HCT116 (cell line): ENCODE results near the gene HIVEP2. TPM values are rescaled to one million over a fixed set of nuclear protein-coding genes. Genes with fewer than 3 reads are reported as not detected.

Experiments used
- ATAC-seq: fragments of 200-7000 bp; cut with Tn5 transposase; 2 replicates; pipeline ENCODE4 v1.9.1; 2020; ENCODE audit warnings: mild to moderate bottlenecking, moderate library complexity
- BruUV-seq: library from RNA; stranded (reverse); fragments of 400-500 nt; replicated peaks from 2 replicates; lab custom pipeline; 2021; lab: Mats Ljungman, UMichigan
- CTCF ChIA-PET: fragments of 300-600 bp; sonication (Branson Sonifier 250); formaldehyde crosslinking; loops from one replicate; lab custom pipeline; 2021; ENCODE audit warnings: antibody characterized with exemption; lab: Charles Lee
- POLR2A ChIA-PET: fragments of 300-600, 350-600 bp; sonication (Branson Sonifier 250); formaldehyde crosslinking; loops from one replicate; lab custom pipeline; 2021; ENCODE audit warnings: antibody characterized with exemption; lab: Charles Lee
- RAD21 ChIA-PET, 2 experiments: fragments of 300-600 bp; sonication (Branson Sonifier 250); formaldehyde crosslinking; loops; one replicate each; lab custom pipeline; 2023; ENCODE audit warnings: low total read pairs in 2 of 2; ENCODE audit not compliant: uncharacterized antibody in 2 of 2, unreplicated experiment in 2 of 2, low non-redundant PET in 1 of 2; lab: Charles Lee
- DNase-seq: peaks from one replicate; pipeline ENCODE4 v3.0.0-alpha.2; 2010; ENCODE audit warnings: low read depth, low spot score
- H2AFZ ChIP-seq: fragments of 200-600 bp; shearing (Covaris generic), sonication (generic); 2 replicates; pipeline ENCODE4 v1.6.1; 2017; ENCODE audit warnings: low read depth, mixed run types, mixed read lengths, antibody characterized with exemption, low read length; ENCODE audit not compliant: poor library complexity, severe bottlenecking
- H3K27ac ChIP-seq: 2 replicates; pipeline ENCODE4 v1.5.1; 2012; ENCODE audit warnings: low read depth, low read length
- H3K27me3 ChIP-seq: fragments of 200-600 bp; sonication (generic); 2 replicates; pipeline ENCODE4 v1.6.1; 2016; ENCODE audit warnings: mixed run types, low read length, mixed read lengths; ENCODE audit not compliant: insufficient read depth
- H3K36me3 ChIP-seq, 2 experiments: fragments of 200-500 bp in 1 of 2; fragments of 200-600 bp in 1 of 2; sonication (Bioruptor generic) in 1 of 2; sonication (generic) in 1 of 2; 2 replicates each; pipeline versions ENCODE4 v1.5.1 to v1.6.1; 2014 to 2016; ENCODE audit warnings: low read length in 2 of 2, inconsistent platforms in 1 of 2, mixed read lengths in 1 of 2, mixed run types in 1 of 2; ENCODE audit not compliant: insufficient read depth in 2 of 2, control insufficient read depth in 1 of 2
- H3K4me1 ChIP-seq, 2 experiments: fragments of 200-600 bp in 1 of 2; sonication (generic) in 1 of 2; 2 replicates each; pipeline versions ENCODE4 v1.5.1 to v1.6.1; 2012 to 2017; ENCODE audit warnings: low read length in 2 of 2, inconsistent platforms in 1 of 2, mild to moderate bottlenecking in 1 of 2, mixed read lengths in 1 of 2, mixed run types in 1 of 2, moderate library complexity in 1 of 2; ENCODE audit not compliant: insufficient read depth in 2 of 2, control insufficient read depth in 1 of 2
- H3K4me2 ChIP-seq: fragments of 200-600 bp; sonication (generic); 2 replicates; pipeline ENCODE4 v1.6.1; 2017; ENCODE audit warnings: mixed run types, low read length, mixed read lengths
- H3K4me3 ChIP-seq, 2 experiments: fragments of 200-600 bp in 1 of 2; sonication (generic) in 1 of 2; replicated peaks in 1 of 2; 2 replicates each; pipeline ENCODE4 v1.5.1; 2011 to 2016; ENCODE audit warnings: low read length in 2 of 2, control low read depth in 1 of 2, low read depth in 1 of 2, mild to moderate bottlenecking in 1 of 2, mixed read lengths in 1 of 2, mixed run types in 1 of 2
- H3K79me2 ChIP-seq: fragments of 200-600 bp; sonication (generic); 2 replicates; pipeline ENCODE4 v1.6.1; 2017; ENCODE audit warnings: mild to moderate bottlenecking, mixed run types, low read length, moderate library complexity, mixed read lengths; ENCODE audit not compliant: insufficient read depth
- H3K9ac ChIP-seq: fragments of 200-600 bp; sonication (generic); 2 replicates; pipeline ENCODE4 v1.6.1; 2016; ENCODE audit warnings: low read length, mixed read lengths
- H3K9me2 ChIP-seq: fragments of 200-600 bp; sonication (generic), shearing (Covaris generic); 2 replicates; pipeline ENCODE4 v1.6.1; 2017; ENCODE audit warnings: mixed run types, mild to moderate bottlenecking, moderate library complexity; ENCODE audit not compliant: insufficient read depth
- H3K9me3 ChIP-seq, 2 experiments: fragments of 200-500 bp in 1 of 2; fragments of 200-600 bp in 1 of 2; sonication (Bioruptor generic) in 1 of 2; sonication (generic) in 1 of 2; 2 replicates each; pipeline ENCODE4 v1.6.1; 2014 to 2017; ENCODE audit warnings: low read length in 2 of 2, mixed read lengths in 2 of 2, inconsistent platforms in 1 of 2, low read depth in 1 of 2, mild to moderate bottlenecking in 1 of 2, mixed run types in 1 of 2, moderate library complexity in 1 of 2; ENCODE audit not compliant: control insufficient read depth in 1 of 2, insufficient read depth in 1 of 2
- H4K20me1 ChIP-seq: fragments of 200-600 bp; sonication (generic), shearing (Covaris generic); 2 replicates; pipeline ENCODE4 v1.6.1; 2017; ENCODE audit warnings: mixed run types, mild to moderate bottlenecking, moderate library complexity; ENCODE audit not compliant: insufficient read depth
- CBX3 ChIP-seq: IDR thresholded peaks from 2 replicates; pipeline ENCODE4 v1.6.1; 2012; ENCODE audit warnings: low read depth
- EGR1 ChIP-seq: IDR thresholded peaks from 2 replicates; pipeline ENCODE4 v1.6.1; 2012; ENCODE audit warnings: low read depth
- ELF1 ChIP-seq: IDR thresholded peaks from 2 replicates; pipeline ENCODE4 v1.6.1; 2012; ENCODE audit warnings: low read depth, borderline replicate concordance
- EZH2phosphoT487 ChIP-seq: fragments of 200-600 bp; IDR thresholded peaks from 2 replicates; pipeline ENCODE4 v1.6.1; 2018; ENCODE audit warnings: antibody characterized with exemption, borderline replicate concordance
- FOSL1 ChIP-seq: IDR thresholded peaks from 2 replicates; pipeline ENCODE4 v1.6.1; 2012; ENCODE audit warnings: low read depth
- JUND ChIP-seq: IDR thresholded peaks from 2 replicates; pipeline ENCODE4 v1.6.1; 2012
- POLR2A ChIP-seq: IDR thresholded peaks from 2 replicates; pipeline ENCODE4 v1.7.0; 2011; ENCODE audit warnings: borderline replicate concordance; ENCODE audit not compliant: insufficient read depth, insufficient read length; ENCODE audit errors: extremely low read depth
- SP1 ChIP-seq: IDR thresholded peaks from 2 replicates; pipeline ENCODE4 v1.6.1; 2012; ENCODE audit warnings: low read depth
- TCF7L2 ChIP-seq: IDR thresholded peaks from 2 replicates; pipeline ENCODE4 v1.7.0; 2011; ENCODE audit warnings: borderline replicate concordance, inconsistent platforms; ENCODE audit not compliant: insufficient read depth, insufficient read length; ENCODE audit errors: extremely low read depth
- YY1 ChIP-seq: IDR thresholded peaks from 2 replicates; pipeline ENCODE4 v1.6.1; 2011; ENCODE audit warnings: low read length, low read depth, moderate library complexity, mild to moderate bottlenecking; ENCODE audit not compliant: insufficient replicate concordance; ENCODE audit errors: extremely low read depth
- ZFX ChIP-seq: fragments of 450-650 bp; IDR thresholded peaks from 2 replicates; pipeline ENCODE4 v1.6.1; 2017
- intact Hi-C: fragments of 100-400 bp; cut with micrococcal nuclease; formaldehyde crosslinking; loops from 2 replicates; pipeline ENCODE4 v1.10.0; 2022
- total RNA-seq: library from RNA; stranded (reverse); gene quantifications from one replicate; pipeline ENCODE4 v1.2.1, GENCODE V29; 2021; ENCODE audit not compliant: unreplicated experiment
- TF ChIP-seq, protein P1 (sequence below): IDR thresholded peaks from 2 replicates; pipeline ENCODE4 v1.6.1; 2011; ENCODE audit warnings: mild to moderate bottlenecking, low read length, moderate library complexity; ENCODE audit not compliant: insufficient replicate concordance; ENCODE audit errors: extremely low read depth
- TF ChIP-seq, protein P2 (sequence below): IDR thresholded peaks from 2 replicates; pipeline ENCODE4 v1.6.1; 2012
- TF ChIP-seq, protein P3 (sequence below): IDR thresholded peaks from 2 replicates; pipeline ENCODE4 v1.6.1; 2012

Gene HIVEP2
- total RNA-seq, 1 experiment from 2014 or later = 8.1 TPM

DNA sequence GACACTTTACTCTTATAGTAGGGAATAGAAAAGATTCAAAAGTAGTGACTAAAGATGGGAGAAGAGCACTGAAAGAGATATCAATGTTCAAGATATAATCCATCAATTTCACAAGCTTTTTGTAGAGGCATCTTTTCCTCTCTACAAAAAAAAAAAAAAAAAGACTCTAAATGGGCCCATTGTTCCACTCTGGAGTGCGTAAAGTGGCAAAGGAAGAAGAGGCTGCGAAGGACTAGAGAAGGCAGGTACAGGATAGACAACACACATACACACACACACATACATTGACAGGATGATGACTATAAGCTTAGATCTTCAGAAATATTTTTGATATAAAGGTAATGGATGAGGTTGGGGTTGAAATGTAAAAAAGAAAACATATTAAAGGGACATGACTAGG is 157.6 kb downstream of the HIVEP2 start:
- Histone ChIP-seq H3K4me3 (no peak overlapping the region), H3K27ac (no peak overlapping the region), H3K79me2 (no peaks in the 10 kb centered on the region), H3K27me3 (no peaks in the 10 kb centered on the region), H3K36me3 (no peaks in the 10 kb centered on the region), H3K4me2 (no peak overlapping the region), H3K9ac (no peak overlapping the region), H3K9me2 (no peaks in the 10 kb centered on the region; the same call in 1 of the 2 replicates), H4K20me1 (no peaks in the 10 kb centered on the region), H3K9me3 (no peaks in the 10 kb centered on the region), H3K4me1 (no peaks in the 10 kb centered on the region), H2AFZ (no peak overlapping the region)
- no TSS peak for BruUV-seq
- CTCF ChIA-PET = no interaction called here
- intact Hi-C loops = no loop called here
- no peak for ATAC-seq
- RAD21 ChIA-PET = no interaction called here
- no peak for TF ChIP-seq FOSL1
- TF ChIP-seq JUND = no peak
- TF ChIP-seq TCF7L2 = no peak
- TF ChIP-seq, protein P1, sequence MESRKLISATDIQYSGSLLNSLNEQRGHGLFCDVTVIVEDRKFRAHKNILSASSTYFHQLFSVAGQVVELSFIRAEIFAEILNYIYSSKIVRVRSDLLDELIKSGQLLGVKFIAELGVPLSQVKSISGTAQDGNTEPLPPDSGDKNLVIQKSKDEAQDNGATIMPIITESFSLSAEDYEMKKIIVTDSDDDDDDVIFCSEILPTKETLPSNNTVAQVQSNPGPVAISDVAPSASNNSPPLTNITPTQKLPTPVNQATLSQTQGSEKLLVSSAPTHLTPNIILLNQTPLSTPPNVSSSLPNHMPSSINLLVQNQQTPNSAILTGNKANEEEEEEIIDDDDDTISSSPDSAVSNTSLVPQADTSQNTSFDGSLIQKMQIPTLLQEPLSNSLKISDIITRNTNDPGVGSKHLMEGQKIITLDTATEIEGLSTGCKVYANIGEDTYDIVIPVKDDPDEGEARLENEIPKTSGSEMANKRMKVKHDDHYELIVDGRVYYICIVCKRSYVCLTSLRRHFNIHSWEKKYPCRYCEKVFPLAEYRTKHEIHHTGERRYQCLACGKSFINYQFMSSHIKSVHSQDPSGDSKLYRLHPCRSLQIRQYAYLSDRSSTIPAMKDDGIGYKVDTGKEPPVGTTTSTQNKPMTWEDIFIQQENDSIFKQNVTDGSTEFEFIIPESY = no peak
- no peak for TF ChIP-seq CBX3
- TF ChIP-seq, protein P2, sequence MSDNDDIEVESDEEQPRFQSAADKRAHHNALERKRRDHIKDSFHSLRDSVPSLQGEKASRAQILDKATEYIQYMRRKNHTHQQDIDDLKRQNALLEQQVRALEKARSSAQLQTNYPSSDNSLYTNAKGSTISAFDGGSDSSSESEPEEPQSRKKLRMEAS = no peak
- no peak for TF ChIP-seq SP1
- TF ChIP-seq, protein P3, sequence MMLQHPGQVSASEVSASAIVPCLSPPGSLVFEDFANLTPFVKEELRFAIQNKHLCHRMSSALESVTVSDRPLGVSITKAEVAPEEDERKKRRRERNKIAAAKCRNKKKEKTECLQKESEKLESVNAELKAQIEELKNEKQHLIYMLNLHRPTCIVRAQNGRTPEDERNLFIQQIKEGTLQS = no peak
- TF ChIP-seq YY1 = no peak
- TF ChIP-seq EGR1 = no peak
- TF ChIP-seq ZFX = no peak
- no peak for TF ChIP-seq EZH2phosphoT487
- no peak for TF ChIP-seq ELF1
- TF ChIP-seq POLR2A = no peak
- POLR2A ChIA-PET = no interaction called here
- DNase-seq = no peak
